ENCODE results near the gene ZNF569.

The ZNF569 gene

DNA sequence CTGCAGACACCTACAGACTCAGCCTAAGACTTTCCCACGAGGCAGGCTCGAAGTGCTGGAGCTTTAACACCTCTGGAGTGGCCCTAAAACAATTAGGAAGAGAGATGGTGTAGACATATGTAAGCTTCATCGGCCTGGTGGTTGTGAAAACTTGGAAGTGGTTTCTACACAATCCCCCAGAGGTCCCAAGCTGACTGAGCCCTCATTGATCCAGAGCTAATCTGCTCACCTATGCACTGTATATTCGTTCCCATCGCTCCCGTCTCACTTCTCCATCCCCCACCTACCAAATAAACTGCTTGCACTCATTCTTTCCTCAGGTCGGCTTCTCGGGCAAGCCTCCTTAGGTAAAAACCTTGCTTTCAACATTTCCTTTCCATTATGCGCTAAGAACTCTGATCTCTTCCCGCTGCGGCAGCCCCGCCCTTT, 38.7 kb upstream of the ZNF569 start:
- DNase-seq (ENCODE audit: low read depth) = no peak
- no peak for TF ChIP-seq CTCF (IDR thresholded peaks at IDR 0.05; ENCODE audit: low read depth, low read length, missing control alignments)
- peak overlapping the region; percentile 47 for H3K4me3 ChIP-seq (ENCODE audit: low read depth, low read length)

DNA sequence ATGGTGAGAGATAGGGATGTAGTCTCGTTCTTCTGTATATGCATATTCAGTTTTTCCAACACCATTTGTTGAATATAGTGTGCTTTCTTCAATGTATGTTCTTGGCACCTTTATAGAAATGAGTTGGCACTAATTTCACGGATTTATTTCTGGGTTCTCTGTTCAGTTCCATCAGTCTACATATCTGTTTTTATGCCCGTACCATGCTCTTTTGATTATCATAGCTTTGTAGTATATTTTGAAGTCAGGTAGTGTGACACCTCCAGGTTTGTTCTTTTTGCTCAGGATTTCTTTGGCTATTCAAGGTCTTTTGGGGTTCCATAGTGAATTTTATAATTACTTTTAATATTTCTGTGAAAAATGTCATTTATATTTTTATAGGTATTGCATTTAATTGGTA, 25.0 kb upstream of the ZNF569 start:
- no peak overlapping the region for H3K4me3 ChIP-seq (ENCODE audit: low read depth, low read length)
- no peak for DNase-seq (ENCODE audit: low read depth)
- TF ChIP-seq CTCF (IDR thresholded peaks at IDR 0.05; ENCODE audit: low read depth, low read length, missing control alignments) = no peak

DNA sequence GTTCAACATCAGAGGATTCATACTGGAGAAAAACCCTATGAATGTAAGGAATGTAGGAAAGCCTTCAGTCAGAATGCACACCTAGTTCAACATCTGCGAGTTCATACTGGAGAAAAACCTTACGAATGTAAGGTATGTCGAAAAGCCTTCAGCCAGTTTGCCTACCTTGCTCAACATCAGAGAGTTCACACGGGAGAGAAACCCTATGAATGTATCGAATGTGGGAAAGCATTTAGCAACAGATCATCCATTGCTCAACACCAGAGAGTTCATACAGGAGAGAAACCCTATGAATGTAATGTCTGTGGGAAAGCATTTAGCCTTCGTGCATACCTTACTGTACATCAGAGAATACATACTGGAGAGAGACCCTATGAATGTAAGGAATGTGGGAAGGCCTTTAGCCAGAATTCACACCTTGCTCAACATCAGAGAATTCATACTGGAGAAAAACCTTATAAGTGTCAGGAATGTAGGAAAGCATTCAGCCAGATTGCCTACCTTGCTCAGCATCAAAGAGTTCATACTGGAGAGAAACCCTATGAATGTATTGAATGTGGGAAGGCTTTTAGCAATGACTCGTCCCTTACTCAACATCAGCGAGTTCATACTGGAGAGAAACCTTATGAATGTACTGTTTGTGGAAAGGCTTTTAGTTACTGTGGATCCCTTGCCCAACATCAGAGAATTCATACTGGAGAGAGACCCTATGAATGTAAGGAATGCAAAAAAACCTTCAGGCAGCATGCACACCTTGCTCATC, 17.3 kb upstream of the ZNF569 start:
- TF ChIP-seq CTCF (IDR thresholded peaks at IDR 0.05; ENCODE audit: low read depth, low read length, missing control alignments) = no peak
- no peak for DNase-seq (ENCODE audit: low read depth)
- H3K4me3 ChIP-seq (ENCODE audit: low read depth, low read length) = no peak overlapping the region

DNA sequence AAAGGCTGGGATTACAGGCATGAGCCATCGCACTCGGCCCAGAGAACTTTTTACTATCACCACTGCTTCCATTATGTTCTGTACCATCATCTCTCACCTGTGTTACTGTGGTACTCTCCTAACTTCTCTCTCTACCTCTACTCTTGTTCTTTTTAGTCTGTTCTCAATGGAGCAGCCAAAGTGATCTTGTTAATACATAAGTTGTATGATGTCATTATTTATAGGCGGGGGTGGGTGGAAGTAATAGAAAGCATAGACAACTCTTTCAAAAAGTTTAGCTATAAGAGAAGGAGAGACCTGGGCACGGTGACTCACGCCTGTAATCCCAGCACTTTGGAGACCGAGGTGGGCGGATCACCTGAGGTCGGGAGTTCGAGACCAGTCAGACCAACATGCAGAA, 4.9 kb upstream of the ZNF569 start:
- TF ChIP-seq CTCF (IDR thresholded peaks at IDR 0.05; ENCODE audit: low read depth, low read length, missing control alignments) = no peak
- no peak overlapping the region for H3K4me3 ChIP-seq (ENCODE audit: low read depth, low read length)
- no peak for DNase-seq (ENCODE audit: low read depth)

DNA sequence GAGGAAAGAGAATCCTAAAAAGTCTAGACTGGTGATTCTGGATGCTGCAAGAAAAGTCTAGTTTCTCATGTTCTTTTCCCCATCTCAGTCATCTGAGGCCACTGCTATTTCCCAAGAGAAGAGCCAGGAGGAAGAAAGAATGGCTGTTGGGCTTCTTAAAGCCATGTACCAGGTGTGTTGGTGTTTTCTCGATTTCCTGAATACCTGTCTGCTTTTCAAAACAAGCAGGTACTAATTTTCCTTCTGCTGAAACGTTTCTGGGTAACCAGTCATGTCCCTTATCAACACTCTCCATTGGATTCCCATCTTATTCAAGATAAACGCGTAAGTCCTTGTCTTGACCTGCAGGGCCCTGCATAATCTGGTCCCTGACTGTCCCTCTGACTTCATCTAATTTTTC, 3.0 kb upstream of the ZNF569 start:
- no peak for TF ChIP-seq CTCF (IDR thresholded peaks at IDR 0.05; ENCODE audit: low read depth, low read length, missing control alignments)
- peak overlapping the region; percentile 62; the same call in 1 of the 2 replicates for H3K4me3 ChIP-seq (ENCODE audit: low read depth, low read length)
- no peak for DNase-seq (ENCODE audit: low read depth)

DNA sequence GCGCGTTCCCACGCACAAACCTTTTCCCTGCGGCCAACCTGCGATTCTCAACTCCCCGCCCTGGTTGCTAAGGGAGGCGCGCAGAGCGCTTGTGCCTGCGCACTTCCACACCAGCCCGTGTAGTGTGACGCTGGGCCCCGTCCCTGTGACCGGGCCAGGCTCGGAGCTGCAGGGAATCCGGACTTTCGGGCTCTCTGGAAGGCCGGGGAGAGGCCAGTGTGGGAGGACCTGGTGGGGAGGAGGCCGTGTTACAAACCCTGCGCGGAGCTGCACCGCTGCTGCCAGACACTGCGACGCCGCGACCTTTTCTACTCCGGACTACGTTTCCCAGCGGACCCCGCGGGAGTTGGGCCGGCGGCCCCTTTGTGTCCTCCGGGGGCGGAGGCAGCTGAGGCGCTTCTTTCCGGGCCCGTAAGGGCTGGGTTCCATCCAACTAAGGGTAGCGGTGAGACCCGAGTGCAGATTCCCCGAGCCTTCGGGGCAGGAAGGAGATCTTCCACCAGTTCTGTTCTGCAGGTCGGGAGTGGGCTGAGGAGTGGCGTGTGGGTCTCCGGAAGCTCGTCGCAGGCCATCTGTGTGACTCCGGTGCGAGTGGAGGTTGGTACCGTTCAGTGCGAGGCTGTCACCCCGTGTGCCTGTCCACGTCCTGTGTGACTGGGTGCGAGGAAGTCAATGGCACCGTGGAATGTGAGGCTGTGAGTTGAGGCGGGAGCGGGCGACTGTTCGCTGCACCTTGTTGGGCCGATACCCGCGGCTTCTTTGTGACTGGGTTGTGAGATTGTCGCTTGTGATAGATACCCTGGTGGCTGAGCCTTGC, 1.9 kb upstream of the ZNF569 start, which contains the start of gene ZNF570:
TSS of gene ZNF570 (plus strand) at position 396 of the 817 bp plus-strand sequence. CDS start 999 bp downstream, outside the sequence.
- DNase-seq (ENCODE audit: low read depth) = peak; percentile 64
- no peak for TF ChIP-seq CTCF (IDR thresholded peaks at IDR 0.05; ENCODE audit: low read depth, low read length, missing control alignments)
- H3K4me3 ChIP-seq (ENCODE audit: low read depth, low read length) = peak within 1 kb of the TSS; percentile 62

Measured in GM12864 (cell line).